ENCODE results near the gene HSPD1. TPM values are rescaled to one million over a fixed set of nuclear protein-coding genes. Genes with fewer than 3 reads are reported as not detected.

HSPD1 gene
- total and polyA plus RNA-seq, 2 of the 13 experiments (the other 11 are each of a cell fraction or from before 2014, with no cell fraction given), result 685 to 2,610 TPM

- peaks cover 37% of the 10 kb centered on the region for H3K4me1 ChIP-seq (ENCODE audit: insufficient read depth, low read length)
- H3K27ac ChIP-seq (ENCODE audit: extremely low read length, insufficient read depth, low read length), result no peak overlapping the region
- H3K79me2 ChIP-seq (ENCODE audit: insufficient read depth, low read length), result peaks cover 21% of the 10 kb centered on the region
- peaks cover 20 to 55% of the 10 kb centered on the region in 2 experiments for H3K36me3 ChIP-seq (replicated peaks in 1 of 2; ENCODE audit: control insufficient read depth in 1 of 2, insufficient read depth in 2 of 2, low read length in 2 of 2)
- TF ChIP-seq TRAFD1 (CRISPR knock-in tag; IDR thresholded peaks at IDR 0.05; ENCODE audit: borderline replicate concordance), result no peak
- TF ChIP-seq ZNF510 (CRISPR knock-in tag; IDR thresholded peaks at IDR 0.05; ENCODE audit: low read depth), result no peak
- TF ChIP-seq MEF2D (CRISPR knock-in tag; IDR thresholded peaks at IDR 0.05), result no peak
- TF ChIP-seq ZNF577 (CRISPR knock-in tag; IDR thresholded peaks at IDR 0.05; ENCODE audit: borderline replicate concordance, low read depth), result no peak
- TF ChIP-seq POLR2A (IDR thresholded peaks at IDR 0.05; ENCODE audit: insufficient read depth in 1 of 2, low read depth in 2 of 2, low read length in 2 of 2), result 0 out of 4 replicates have a peak, but pooled peaks of 1 of the 2 experiments have one; percentile 22
- peak; percentile 53 for TF ChIP-seq RBM22 (optimal IDR thresholded peaks at IDR 0.05; ENCODE audit: low read length)
- TF ChIP-seq POLR2G (IDR thresholded peaks at IDR 0.05; ENCODE audit: low read depth, low read length), result 0 out of 2 replicates have a peak, but pooled peaks have one; percentile 38
- H2AFZ ChIP-seq (ENCODE audit: low read length), result no peak overlapping the region
- WGBS (ENCODE audit: low lambda C conversion rate), result 100% methylated on average over 4 of the region's 4 CpGs
- H3K4me3 ChIP-seq (replicated peaks in 1 of 3; ENCODE audit: insufficient read depth in 1 of 3, low read depth in 2 of 3, low read length in 3 of 3), result no peak overlapping the region
- peaks cover 13% of the 10 kb centered on the region for H4K20me1 ChIP-seq (ENCODE audit: insufficient read depth, low read length)
- DNase-seq (ENCODE audit: low spot score), result no peak
- no peaks in the 10 kb centered on the region for H3K27me3 ChIP-seq (ENCODE audit: control insufficient read depth in 1 of 2, insufficient read depth in 2 of 2, low read length in 2 of 2)
- in situ Hi-C loops (cut with HindIII; ENCODE audit: extremely low pct_ligation_motif_present, low pct_unique_long_range_greater_than_20kb), result loop anchor here (5.0 kb wide), 1 partner anchor 85 kb away; no protein-coding TSS in a partner anchor
- peaks cover 13% of the 10 kb centered on the region for H3K9me3 ChIP-seq (ENCODE audit: low read length)
- CTCF ChIA-PET (ENCODE audit: low intra/inter-chr PET ratio, low total read pairs), result no interaction called here
- H3K4me2 ChIP-seq (ENCODE audit: low read depth, low read length), result no peak overlapping the region
- POLR2A ChIA-PET, result interaction anchor here (1.4 to 5.3 kb wide), 2 partner anchors 12 to 36 kb away, joined by 6 to 62 read pairs; partner anchors contain the start of genes HSPD1 and HSPE1
- FAIRE-seq, result no peak
- H3K9ac ChIP-seq (ENCODE audit: insufficient read depth, low read depth, low read length), result no peak overlapping the region
- no TSS peak for BruUV-seq (replicated peaks)
- intact Hi-C loops (cut with micrococcal nuclease; ENCODE audit: unreplicated experiment), result no loop called here
- ATAC-seq, result no peak
Observed at GRCh38 chr2:197487385-197487784, 12.3 kb downstream of the HSPD1 start.
